Suprapubic skin (tissue), 4 donors: Measurements from ENCODE around the gene CAMTA2. TPM values are rescaled to one million over a fixed set of nuclear protein-coding genes. Genes with fewer than 3 reads are reported as not detected.
A peak's percentile ranks its signal among the peaks of the same experiment; 100 is the strongest.

Experiments
- DNase-seq, 2 donors: peaks; one replicate each; pipeline ENCODE4 v3.0.0-alpha.2; 2019; ENCODE audit warnings: low spot score in 2 of 2
- H3K27ac ChIP-seq: fragments of 200-600 bp; sonication (generic); one replicate; pipeline ENCODE4 v1.5.1; 2019
- H3K27me3 ChIP-seq: fragments of 200-600 bp; sonication (generic); one replicate; pipeline ENCODE4 v1.5.1; 2019
- H3K36me3 ChIP-seq: fragments of 200-600 bp; sonication (generic); one replicate; pipeline ENCODE4 v1.5.1; 2019
- H3K4me1 ChIP-seq: fragments of 200-600 bp; sonication (generic); one replicate; pipeline ENCODE4 v1.5.1; 2019
- H3K4me3 ChIP-seq: fragments of 200-600 bp; sonication (generic); one replicate; pipeline ENCODE4 v1.5.1; 2019; ENCODE audit warnings: mild to moderate bottlenecking
- H3K9me3 ChIP-seq: fragments of 200-600 bp; sonication (generic); one replicate; pipeline ENCODE4 v1.5.1; 2019
- CTCF ChIP-seq, 2 donors: fragments of 200-600 bp in 1 of 2; fragments of 450-650 bp in 1 of 2; sonication (generic) in 1 of 2; IDR thresholded peaks; one replicate each; pipeline ENCODE4 v1.5.1; 2016 to 2019; ENCODE audit warnings: antibody characterized with exemption in 2 of 2, mild to moderate bottlenecking in 1 of 2, moderate library complexity in 1 of 2
- EP300 ChIP-seq: sonication (generic); formaldehyde crosslinking; IDR thresholded peaks from one replicate; pipeline ENCODE4 v1.6.1; 2017; ENCODE audit warnings: antibody characterized with exemption
- POLR2A ChIP-seq, 2 donors: fragments of 450-650 bp; IDR thresholded peaks; one replicate each; pipeline ENCODE4 v1.6.1; 2017; ENCODE audit warnings: antibody characterized with exemption in 2 of 2, mild to moderate bottlenecking in 2 of 2, moderate library complexity in 2 of 2
- POLR2AphosphoS5 ChIP-seq, 3 donors: sonication (generic); formaldehyde crosslinking; IDR thresholded peaks; one replicate each; pipeline ENCODE4 v1.6.1; 2017; ENCODE audit warnings: antibody characterized with exemption in 3 of 3
- WGBS: methylation state at CpG from one replicate; pipeline ENCODE4 v1.1.5; 2018; 5-methylcytosine and 5-hydroxymethylcytosine counted together
- total RNA-seq, 4 donors: library from RNA; depleted of rRNA; stranded (reverse); fragments of >200 nt; gene quantifications; one replicate each; pipeline ENCODE4 v1.1.0, GENCODE V29; 2016

Gene CAMTA2
- total RNA-seq, 4 donors from 2014 or later, result 27.4 to 60.8 (median 34.6) TPM

- Histone ChIP-seq H3K36me3 (peaks cover 44% of the 10 kb centered on the region), H3K4me1 (peaks cover 53% of the 10 kb centered on the region), H3K27ac (peak overlapping the region; percentile 96), H3K27me3 (no peaks in the 10 kb centered on the region), H3K4me3 (peak overlapping the region; percentile 68), H3K9me3 (no peaks in the 10 kb centered on the region)
- TF ChIP-seq POLR2AphosphoS5 (IDR thresholded peaks at IDR 0.05) (no peak), CTCF (IDR thresholded peaks at IDR 0.05) (no peak), EP300 (no peak), POLR2A (IDR thresholded peaks at IDR 0.05) (no peak)
- DNase-seq, result no peak
- WGBS, result 59% methylated on average over 16 of the region's 19 CpGs
Observed at GRCh38 chr17:4938688-4939545, 48.6 kb downstream of the CAMTA2 start.

DNA sequence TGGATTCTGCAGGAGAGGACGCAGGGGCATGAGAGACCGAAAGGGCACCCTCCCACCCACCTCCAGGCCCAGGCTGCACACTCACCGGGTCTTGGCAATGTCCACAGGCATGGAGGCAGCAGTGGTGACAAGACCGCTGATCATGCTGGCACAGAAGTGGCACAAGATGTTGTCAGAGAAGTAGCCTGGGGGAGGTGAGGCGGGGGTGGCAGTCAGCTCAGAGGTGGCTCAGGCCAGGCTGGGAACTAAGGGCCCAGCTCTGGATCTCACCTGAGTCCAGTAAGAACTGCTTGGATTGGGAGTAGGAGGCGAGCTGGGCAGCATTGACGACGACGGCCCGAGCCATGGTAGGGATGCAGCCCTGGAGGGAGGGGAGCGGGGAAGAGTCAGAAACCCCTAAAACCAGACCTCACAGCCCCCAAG is 49.4 kb downstream of the CAMTA2 start:
- WGBS, result 89% methylated on average over 9 of the region's 11 CpGs
- Histone ChIP-seq H3K27me3 (no peaks in the 10 kb centered on the region), H3K4me1 (peaks cover 51% of the 10 kb centered on the region), H3K9me3 (no peaks in the 10 kb centered on the region), H3K36me3 (peaks cover 36% of the 10 kb centered on the region), H3K27ac (no peak overlapping the region), H3K4me3 (peak overlapping the region; percentile 68)
- TF ChIP-seq POLR2A (IDR thresholded peaks at IDR 0.05), result no peak
- no peak for TF ChIP-seq CTCF (IDR thresholded peaks at IDR 0.05)
- no peak for TF ChIP-seq POLR2AphosphoS5 (IDR thresholded peaks at IDR 0.05)
- TF ChIP-seq EP300, result no peak
- DNase-seq, result no peak

DNA sequence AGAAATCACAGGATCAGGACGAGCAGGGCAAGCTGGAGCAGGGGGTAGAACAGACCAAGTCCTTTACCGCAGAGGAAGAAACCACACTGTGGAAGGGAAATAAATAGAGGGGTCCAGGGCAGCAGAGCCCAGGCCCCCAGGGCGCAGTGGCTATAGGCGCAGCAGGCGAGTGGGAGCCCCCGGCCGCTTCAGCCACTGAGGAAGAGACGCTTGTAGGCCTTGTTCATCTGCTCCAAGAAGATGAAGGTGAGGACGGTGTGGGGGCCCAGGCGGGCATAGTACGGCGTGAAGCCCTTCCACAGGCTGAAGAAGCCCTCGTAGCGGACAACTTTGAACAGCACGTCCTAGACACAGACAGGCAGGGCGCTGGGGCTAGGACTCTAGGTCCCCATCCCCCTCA is 49.9 kb downstream of the CAMTA2 start:
- H3K4me1 ChIP-seq, result peaks cover 45% of the 10 kb centered on the region
- H3K27ac ChIP-seq, result no peak overlapping the region
- peaks cover 31% of the 10 kb centered on the region for H3K36me3 ChIP-seq
- H3K4me3 ChIP-seq, result no peak overlapping the region
- H3K9me3 ChIP-seq, result no peaks in the 10 kb centered on the region
- no peaks in the 10 kb centered on the region for H3K27me3 ChIP-seq
- DNase-seq, result no peak
- no peak for TF ChIP-seq POLR2A (IDR thresholded peaks at IDR 0.05)
- TF ChIP-seq CTCF (IDR thresholded peaks at IDR 0.05), result no peak
- 94% methylated on average over 15 of the region's 16 CpGs for WGBS

DNA sequence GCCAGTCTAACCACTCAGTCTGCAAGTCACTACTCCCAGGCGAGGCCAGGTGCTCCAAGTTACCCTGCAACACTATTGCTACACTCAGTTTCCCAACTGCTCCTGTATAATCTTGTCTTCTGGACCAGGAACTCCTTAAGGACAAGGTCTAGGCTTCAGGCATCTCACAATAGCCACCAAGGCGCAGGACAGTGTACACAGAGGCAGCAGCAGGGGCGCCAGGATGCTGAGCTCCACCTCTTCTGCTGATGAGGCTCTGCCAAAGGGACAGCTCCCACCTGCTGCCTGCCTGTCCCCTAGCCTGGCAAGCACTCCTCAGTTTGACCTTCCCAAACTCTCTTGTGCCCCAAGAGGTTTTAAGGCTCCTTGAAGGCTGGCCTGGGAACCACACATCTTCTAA is 51.0 kb downstream of the CAMTA2 start:
- Histone ChIP-seq H3K4me1 (peaks cover 34% of the 10 kb centered on the region), H3K27me3 (no peaks in the 10 kb centered on the region), H3K27ac (no peak overlapping the region), H3K9me3 (no peaks in the 10 kb centered on the region), H3K36me3 (peaks cover 25% of the 10 kb centered on the region), H3K4me3 (no peak overlapping the region)
- DNase-seq, result no peak
- TF ChIP-seq POLR2AphosphoS5 (IDR thresholded peaks at IDR 0.05) (no peak), CTCF (IDR thresholded peaks at IDR 0.05) (no peak), EP300 (no peak), POLR2A (IDR thresholded peaks at IDR 0.05) (no peak)
- 81% methylated on average over 3 of the region's 3 CpGs for WGBS

GRCh38 chr17:4935650-4936049 is 51.8 kb downstream of the CAMTA2 start:
- no peak for DNase-seq
- TF ChIP-seq POLR2AphosphoS5 (IDR thresholded peaks at IDR 0.05), result no peak
- no peak for TF ChIP-seq POLR2A (IDR thresholded peaks at IDR 0.05)
- no peak for TF ChIP-seq EP300
- no peak for TF ChIP-seq CTCF (IDR thresholded peaks at IDR 0.05)
- Histone ChIP-seq H3K4me3 (no peak overlapping the region), H3K27me3 (no peaks in the 10 kb centered on the region), H3K36me3 (peaks cover 25% of the 10 kb centered on the region), H3K27ac (no peak overlapping the region), H3K4me1 (peaks cover 26% of the 10 kb centered on the region), H3K9me3 (no peaks in the 10 kb centered on the region)
